Left lung (tissue), 10 donors: ENCODE data around the gene SMOC1. TPM values are rescaled to one million over a fixed set of nuclear protein-coding genes. Genes with fewer than 3 reads are reported as not detected.

Experiments
- ATAC-seq: fragments of 200-7000 bp; cut with Tn5 transposase; one replicate; pipeline ENCODE4 v1.9.1; 2020; ENCODE audit warnings: moderate library complexity
- DNase-seq, 4 donors: peaks; one replicate each; pipeline ENCODE4 v3.0.0-alpha.2; 2013 to 2020
- H3K27ac ChIP-seq, 2 donors: fragments of 200-600 bp; sonication (generic) in 1 of 2; one replicate each; pipeline versions ENCODE4 v1.5.0 to v1.8.0; 2020 to 2021
- H3K27me3 ChIP-seq, 2 donors: fragments of 200-600 bp; sonication (generic) in 1 of 2; one replicate each; pipeline versions ENCODE4 v1.5.0 to v1.8.0; 2020 to 2021
- H3K36me3 ChIP-seq, 2 donors: fragments of 200-600 bp; sonication (generic) in 1 of 2; one replicate each; pipeline versions ENCODE4 v1.5.0 to v1.8.0; 2020 to 2021
- H3K4me1 ChIP-seq, 2 donors: fragments of 200-600 bp; one replicate each; pipeline ENCODE4 v1.8.0; 2021
- H3K4me3 ChIP-seq, 2 donors: fragments of 200-600 bp; sonication (generic) in 1 of 2; one replicate each; pipeline versions ENCODE4 v1.5.0 to v1.8.0; 2020 to 2021; ENCODE audit warnings: mild to moderate bottlenecking in 1 of 2
- H3K9me3 ChIP-seq, 2 donors: fragments of 200-600 bp; sonication (generic) in 1 of 2; one replicate each; pipeline versions ENCODE4 v1.5.0 to v1.8.0; 2020 to 2021
- intact Hi-C, 2 donors: fragments of 100-400 bp; cut with DNase I; formaldehyde crosslinking; loops; one replicate each; pipeline versions ENCODE4 v1.11.2 to v1.14.2; 2022
- polyA plus RNA-seq, 6 donors: library from polyadenylated mRNA; unstranded; fragments of 120-200 nt; gene quantifications; one replicate each; pipeline ENCODE4 v1.2.1, GENCODE V29; 2013; ENCODE audit not compliant: insufficient read length in 6 of 6
- total RNA-seq, 2 donors: library from RNA; stranded (reverse); fragmentation: NEBNext Ultra II Directional; extraction: Animal tissue kit (Norgen Biotek cat#: 25700); gene quantifications; one replicate each; pipeline ENCODE4 v1.2.1, GENCODE V29; 2021
- TF ChIP-seq, protein P1 (sequence below), 2 donors: fragments of 200-600 bp; sonication (generic) in 1 of 2; IDR thresholded peaks; one replicate each; pipeline versions ENCODE4 v1.5.0 to v1.8.0; 2021; ENCODE audit warnings: antibody characterized with exemption in 2 of 2
- donor health status: DM: no; HTN: yes; CAD: no.
- donor health status: DM: no; HTN: no; CAD: no.

Gene SMOC1
- total and polyA plus RNA-seq, 8 donors, result 0.20 to 2.3 (median 1.4) TPM

DNA sequence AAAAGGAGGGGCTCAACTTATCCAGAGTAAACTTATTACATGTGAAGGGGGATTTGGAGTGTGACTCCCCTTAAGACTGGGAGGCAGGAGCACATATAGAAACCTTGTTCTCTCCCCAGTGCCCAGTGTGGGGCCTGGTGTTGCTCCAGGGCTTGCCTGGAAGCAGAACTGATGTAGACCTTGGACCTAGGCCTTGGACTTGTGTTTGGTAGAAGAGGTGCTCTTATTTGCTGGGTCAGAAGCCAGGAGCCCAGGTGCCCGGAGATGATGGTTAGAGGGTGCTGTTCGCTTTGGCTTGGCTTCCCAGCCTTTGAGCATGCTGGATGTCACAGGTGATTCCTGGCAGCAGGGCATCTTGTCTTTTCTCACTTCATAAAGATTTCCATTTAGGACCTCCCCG lies 110.4 kb downstream of the SMOC1 start:
- intact Hi-C loops, result no loop called here
- no peak for DNase-seq
- TF ChIP-seq, protein P1, sequence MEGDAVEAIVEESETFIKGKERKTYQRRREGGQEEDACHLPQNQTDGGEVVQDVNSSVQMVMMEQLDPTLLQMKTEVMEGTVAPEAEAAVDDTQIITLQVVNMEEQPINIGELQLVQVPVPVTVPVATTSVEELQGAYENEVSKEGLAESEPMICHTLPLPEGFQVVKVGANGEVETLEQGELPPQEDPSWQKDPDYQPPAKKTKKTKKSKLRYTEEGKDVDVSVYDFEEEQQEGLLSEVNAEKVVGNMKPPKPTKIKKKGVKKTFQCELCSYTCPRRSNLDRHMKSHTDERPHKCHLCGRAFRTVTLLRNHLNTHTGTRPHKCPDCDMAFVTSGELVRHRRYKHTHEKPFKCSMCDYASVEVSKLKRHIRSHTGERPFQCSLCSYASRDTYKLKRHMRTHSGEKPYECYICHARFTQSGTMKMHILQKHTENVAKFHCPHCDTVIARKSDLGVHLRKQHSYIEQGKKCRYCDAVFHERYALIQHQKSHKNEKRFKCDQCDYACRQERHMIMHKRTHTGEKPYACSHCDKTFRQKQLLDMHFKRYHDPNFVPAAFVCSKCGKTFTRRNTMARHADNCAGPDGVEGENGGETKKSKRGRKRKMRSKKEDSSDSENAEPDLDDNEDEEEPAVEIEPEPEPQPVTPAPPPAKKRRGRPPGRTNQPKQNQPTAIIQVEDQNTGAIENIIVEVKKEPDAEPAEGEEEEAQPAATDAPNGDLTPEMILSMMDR (IDR thresholded peaks at IDR 0.05), result no peak
- no peak for ATAC-seq
- Histone ChIP-seq H3K36me3 (no peaks in the 10 kb centered on the region), H3K9me3 (no peaks in the 10 kb centered on the region), H3K27me3 (peaks cover 0 to 5% of the 10 kb centered on the region in 2 donors), H3K4me3 (no peak overlapping the region), H3K27ac (no peak overlapping the region), H3K4me1 (no peaks in the 10 kb centered on the region)

GRCh38 chr14:69990323-69990722 lies 111.1 kb downstream of the SMOC1 start:
- intact Hi-C loops, result no loop called here
- no peak for ATAC-seq
- no peak overlapping the region for H3K27ac ChIP-seq
- H3K9me3 ChIP-seq, result no peaks in the 10 kb centered on the region
- peaks cover 0 to 12% of the 10 kb centered on the region in 2 donors for H3K27me3 ChIP-seq
- no peaks in the 10 kb centered on the region for H3K36me3 ChIP-seq
- H3K4me3 ChIP-seq, result no peak overlapping the region
- no peak for DNase-seq
- TF ChIP-seq, protein P1 (IDR thresholded peaks at IDR 0.05), result no peak
- H3K4me1 ChIP-seq, result no peaks in the 10 kb centered on the region

DNA sequence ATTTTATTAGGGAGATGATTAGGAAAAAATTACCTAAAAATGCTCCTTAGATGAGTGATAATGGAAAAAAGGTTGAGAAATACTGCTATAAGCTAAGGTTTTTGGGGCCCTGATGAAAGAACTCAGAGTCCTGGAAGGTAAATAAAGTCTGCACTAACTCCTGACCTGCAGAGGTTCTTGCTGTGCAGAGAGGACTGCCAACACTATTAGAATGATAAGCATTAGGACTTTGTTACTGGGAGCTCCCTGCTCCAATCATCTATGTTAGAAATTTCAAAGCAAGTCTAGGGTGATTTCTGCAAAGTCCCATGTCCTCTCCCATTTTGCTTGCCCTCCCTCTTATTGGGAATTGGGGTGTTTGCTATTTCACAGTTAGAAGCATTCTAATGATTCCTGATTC lies 112.2 kb downstream of the SMOC1 start:
- H3K27me3 ChIP-seq, result peaks cover 0 to 13% of the 10 kb centered on the region in 2 donors
- TF ChIP-seq, protein P1 (IDR thresholded peaks at IDR 0.05), result no peak
- no peaks in the 10 kb centered on the region for H3K9me3 ChIP-seq
- H3K36me3 ChIP-seq, result no peaks in the 10 kb centered on the region
- H3K27ac ChIP-seq, result no peak overlapping the region
- no peaks in the 10 kb centered on the region for H3K4me1 ChIP-seq
- intact Hi-C loops, result no loop called here
- no peak for DNase-seq
- no peak for ATAC-seq
- no peak overlapping the region for H3K4me3 ChIP-seq

GRCh38 chr14:69992564-69992963 lies 113.3 kb downstream of the SMOC1 start:
- H3K4me3 ChIP-seq, result no peak overlapping the region
- no peaks in the 10 kb centered on the region for H3K9me3 ChIP-seq
- ATAC-seq, result no peak
- H3K36me3 ChIP-seq, result no peaks in the 10 kb centered on the region
- no peak for DNase-seq
- H3K27me3 ChIP-seq, result peaks cover 0 to 13% of the 10 kb centered on the region in 2 donors
- intact Hi-C loops, result no loop called here
- TF ChIP-seq, protein P1 (IDR thresholded peaks at IDR 0.05), result no peak
- H3K4me1 ChIP-seq, result no peaks in the 10 kb centered on the region
- no peak overlapping the region for H3K27ac ChIP-seq

GRCh38 chr14:69993326-69993725 lies 114.1 kb downstream of the SMOC1 start:
- Histone ChIP-seq H3K27me3 (peaks cover 0 to 13% of the 10 kb centered on the region in 2 donors), H3K4me3 (no peak overlapping the region), H3K4me1 (no peaks in the 10 kb centered on the region), H3K27ac (no peak overlapping the region), H3K9me3 (no peaks in the 10 kb centered on the region), H3K36me3 (no peaks in the 10 kb centered on the region)
- TF ChIP-seq, protein P1 (IDR thresholded peaks at IDR 0.05), result no peak
- DNase-seq, result no peak
- intact Hi-C loops, result no loop called here
- ATAC-seq, result no peak
